Measurements from ENCODE around the gene ERCC2.
A peak's percentile ranks its signal among the peaks of the same experiment; 100 is the strongest.

- no peak for TF ChIP-seq RAD21 (IDR thresholded peaks at IDR 0.05; ENCODE audit: low read length)
- TF ChIP-seq CTCF (conservative IDR thresholded peaks at IDR 0.05; ENCODE audit: low read depth, low read length), result no peak
- peak; percentile 66; the same call in 1 of the 2 replicates for TF ChIP-seq FOS (IDR thresholded peaks at IDR 0.05; ENCODE audit: low read depth, low read length)
- no peak for TF ChIP-seq POLR2A (IDR thresholded peaks at IDR 0.05; ENCODE audit: low read depth, low read length)
- no peak for TF ChIP-seq RCOR1 (IDR thresholded peaks at IDR 0.05; ENCODE audit: insufficient replicate concordance, low read length)
- peak; percentile 38; the same call in 1 of the 2 replicates for TF ChIP-seq BHLHE40 (IDR thresholded peaks at IDR 0.05; ENCODE audit: low read depth, low read length)
- TF ChIP-seq SMC3 (IDR thresholded peaks at IDR 0.05; ENCODE audit: low read depth, low read length), result no peak
- no peak for TF ChIP-seq MAZ (IDR thresholded peaks at IDR 0.05; ENCODE audit: borderline replicate concordance, low read depth, low read length)
- TF ChIP-seq CEBPB (IDR thresholded peaks at IDR 0.05; ENCODE audit: low read depth, low read length), result no peak
- TF ChIP-seq CHD1 (IDR thresholded peaks at IDR 0.05; ENCODE audit: low read depth, low read length), result no peak
- TF ChIP-seq USF2 (IDR thresholded peaks at IDR 0.05; ENCODE audit: low read depth, low read length), result no peak; the same call in 1 of the 2 replicates
- no peak for TF ChIP-seq MXI1 (IDR thresholded peaks at IDR 0.05; ENCODE audit: borderline replicate concordance, low read depth, low read length)
These were observed at the start of gene ERCC2 for GRCh38 chr19:45370410-45371204.

Data from IMR-90 (cell line).